Choroid plexus epithelial cell (primary cell): Measurements from ENCODE around the gene SIGLEC1.

Experiments used
- DNase-seq: peaks from one replicate; pipeline ENCODE4 v3.0.0-alpha.2; 2010; ENCODE audit warnings: low read depth
- H3K4me3 ChIP-seq: 2 replicates; pipeline ENCODE4 v1.5.1; 2011; ENCODE audit warnings: low read depth, mild to moderate bottlenecking, control low read depth, low read length, moderate library complexity
- CTCF ChIP-seq: conservative IDR thresholded peaks from 2 replicates; pipeline ENCODE4 v1.5.1; 2011; ENCODE audit warnings: low read depth, mild to moderate bottlenecking, control low read depth, inconsistent platforms, low read length, moderate library complexity

The SIGLEC1 gene

DNA sequence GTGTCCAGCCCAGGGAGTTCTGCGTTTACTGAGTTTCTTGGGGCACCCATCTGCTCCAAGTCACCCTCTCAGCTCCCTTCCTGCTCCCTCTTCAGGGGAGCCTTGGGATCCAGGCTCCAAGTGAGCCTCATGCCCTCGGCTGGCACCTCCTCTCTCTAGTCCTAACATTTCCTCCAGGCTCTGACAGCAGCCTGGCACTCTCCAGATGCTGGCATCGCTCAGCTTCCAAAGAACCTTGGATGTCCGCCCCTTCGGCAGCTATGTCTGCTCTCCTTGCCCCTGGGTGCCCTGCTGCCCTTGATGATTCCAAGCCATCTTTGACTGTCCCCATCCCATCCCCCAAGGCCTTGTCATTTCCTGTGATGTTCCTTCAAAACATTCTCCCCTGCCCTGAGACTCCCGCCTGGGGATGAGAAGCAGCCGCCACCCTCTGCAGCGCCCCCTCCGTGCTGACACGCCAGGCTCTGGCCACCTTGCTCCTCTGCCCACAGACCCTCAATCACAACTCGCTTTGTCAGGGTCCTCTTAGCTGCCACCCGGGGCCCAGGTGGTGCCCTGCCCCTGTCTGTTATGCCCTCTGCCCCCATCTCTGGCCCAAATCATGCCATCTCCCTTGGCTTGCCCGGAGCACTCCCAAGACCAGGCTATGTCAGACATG is 42.6 kb downstream of the SIGLEC1 start:
- TF ChIP-seq CTCF = no peak
- H3K4me3 ChIP-seq = no peak overlapping the region
- no peak for DNase-seq

DNA sequence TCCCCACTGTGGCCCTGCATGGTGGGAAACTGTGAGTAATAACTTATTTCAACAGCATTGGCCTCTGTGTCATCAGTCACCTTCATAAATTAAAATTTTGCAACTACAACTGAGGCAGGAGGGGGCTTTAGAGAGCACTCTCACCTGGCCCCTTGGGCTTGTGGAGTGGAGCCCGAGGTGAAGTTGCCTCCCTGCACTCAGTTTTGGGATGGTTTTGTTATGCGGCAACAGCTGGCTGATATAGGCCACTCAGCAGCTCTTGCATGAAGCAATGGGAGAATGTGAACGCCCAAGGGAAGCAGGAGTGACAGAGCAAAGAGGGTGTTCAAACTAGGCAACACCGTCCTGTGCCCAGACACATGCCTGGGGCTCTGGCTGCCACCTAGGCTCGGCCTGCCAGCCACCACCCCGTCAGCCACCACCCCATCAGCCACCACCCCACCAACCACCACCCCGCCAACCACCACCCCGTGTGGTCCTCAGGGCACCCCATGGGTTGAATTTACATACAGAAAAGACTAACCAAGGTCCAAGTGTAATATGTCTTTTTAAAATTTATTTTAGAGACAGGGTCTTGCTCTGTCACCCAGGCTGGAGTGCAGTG is 44.9 kb downstream of the SIGLEC1 start:
- no peak for DNase-seq
- no peak overlapping the region for H3K4me3 ChIP-seq
- no peak for TF ChIP-seq CTCF

DNA sequence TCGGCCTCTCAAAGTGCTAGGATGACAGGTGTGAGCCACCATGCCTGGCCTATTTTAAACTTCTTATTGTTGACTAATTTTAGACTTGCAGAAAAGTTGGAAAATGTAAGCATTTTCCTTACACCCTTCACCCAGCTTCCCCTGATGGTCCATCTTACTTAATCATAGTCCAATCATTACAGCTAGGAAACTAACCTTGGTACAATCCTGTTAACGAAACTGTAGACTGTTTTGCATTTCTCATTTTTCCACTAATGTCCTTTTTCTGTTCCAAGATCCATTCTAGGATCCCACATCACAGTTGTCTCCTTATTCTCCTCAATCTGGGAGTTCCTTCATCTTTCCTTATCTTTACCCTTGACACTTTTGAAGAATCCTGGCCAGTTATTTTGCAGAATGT is 48.5 kb downstream of the SIGLEC1 start:
- no peak for DNase-seq

GRCh38 chr20:3663031-3663701 is 49.2 kb downstream of the SIGLEC1 start, which contains the start of gene GFRA4:
Gene GFRA4, minus strand, starts transcription at chr20:3663399. Its CDS starts 0 bp downstream, at chr20:3663399.
- DNase-seq = no peak

More for the DNA sequence above, 48.5 kb downstream of the SIGLEC1 start:
- no peak for TF ChIP-seq CTCF
- no peak overlapping the region for H3K4me3 ChIP-seq

More at GRCh38 chr20:3663031-3663701, 49.2 kb downstream of the SIGLEC1 start, which contains the start of gene GFRA4:
- no peak within 1 kb of the TSS for H3K4me3 ChIP-seq
- no peak for TF ChIP-seq CTCF
